T-helper 22 cell (primary cell): ENCODE data around the gene SPINK8.
"Not testable (repeated sequence)": the region's sequence is repeated elsewhere in the genome, so short reads cannot be mapped to it uniquely, and the experiment has no call there.

Experiments used
- DNase-seq: peaks from one replicate; pipeline ENCODE4 v3.0.0-alpha.2; 2020; ENCODE audit warnings: low read depth

The SPINK8 gene

DNA sequence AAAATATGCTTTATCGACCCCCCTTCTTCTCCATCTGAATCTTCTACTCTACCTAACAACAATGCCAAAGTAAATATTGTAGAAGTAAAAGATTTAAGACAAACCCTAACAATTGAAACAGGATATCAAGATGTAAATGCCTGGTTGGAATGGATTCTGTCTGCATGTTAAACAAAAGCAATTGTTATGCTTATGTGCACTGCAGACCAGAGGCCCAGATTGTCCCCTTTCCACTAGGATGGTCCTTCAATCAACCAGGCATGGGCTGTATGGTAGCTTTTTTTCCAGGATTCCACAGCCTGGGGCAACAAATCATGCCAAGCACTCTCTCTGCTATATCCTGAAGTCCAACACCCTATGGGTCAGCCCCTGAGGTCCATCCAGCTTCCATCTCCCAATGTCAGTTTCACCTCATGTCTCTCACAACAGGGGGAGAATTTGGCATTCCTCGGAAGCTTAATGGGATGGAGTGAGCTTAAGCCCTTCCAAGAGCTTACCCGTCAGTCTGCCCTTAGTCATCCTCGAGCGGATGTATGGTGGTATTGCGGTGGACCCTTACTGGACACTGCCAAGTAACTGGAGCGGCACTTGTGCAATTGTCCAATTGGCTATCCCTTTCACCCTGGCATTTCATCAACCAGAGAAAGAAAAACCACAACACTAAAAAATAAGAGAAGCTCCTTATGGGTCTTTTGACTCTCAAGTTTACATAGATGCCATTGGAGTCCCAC, 56.4 kb downstream of the SPINK8 start:
- DNase-seq: no peak

DNA sequence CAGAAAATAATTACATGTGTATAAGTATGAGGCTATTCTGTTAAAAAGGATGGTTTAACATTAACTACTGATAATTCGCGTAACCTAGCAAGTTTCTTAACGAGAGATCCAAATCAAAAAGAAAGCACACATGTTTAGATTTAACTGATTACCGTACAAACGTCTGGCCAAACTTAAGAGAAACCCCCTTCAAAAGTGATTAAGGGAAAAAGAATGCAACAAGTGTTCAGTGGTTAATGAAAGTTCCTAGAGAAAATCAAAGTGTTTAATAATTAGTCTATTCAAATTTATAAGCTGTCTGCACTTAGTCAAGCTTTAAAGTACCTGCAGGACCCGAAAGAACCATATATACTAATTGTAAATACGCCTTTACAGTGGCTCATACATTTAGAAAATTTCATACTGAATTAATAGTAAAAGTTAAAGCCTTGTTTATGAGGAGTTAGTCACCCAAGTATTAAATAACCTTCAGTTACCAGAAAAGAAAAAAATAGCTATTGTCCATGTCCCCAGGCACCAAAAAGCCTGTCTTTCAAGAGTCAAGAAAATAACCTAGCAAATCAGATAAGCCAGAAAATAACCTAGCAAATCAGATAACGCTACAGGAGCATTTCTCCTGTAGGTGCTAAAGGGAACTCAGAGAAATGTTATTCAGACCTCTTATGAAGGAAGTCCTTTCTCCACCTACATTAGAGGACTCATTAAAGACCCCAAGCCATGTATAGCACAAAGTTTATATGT, 58.0 kb downstream of the SPINK8 start:
- no peak for DNase-seq

DNA sequence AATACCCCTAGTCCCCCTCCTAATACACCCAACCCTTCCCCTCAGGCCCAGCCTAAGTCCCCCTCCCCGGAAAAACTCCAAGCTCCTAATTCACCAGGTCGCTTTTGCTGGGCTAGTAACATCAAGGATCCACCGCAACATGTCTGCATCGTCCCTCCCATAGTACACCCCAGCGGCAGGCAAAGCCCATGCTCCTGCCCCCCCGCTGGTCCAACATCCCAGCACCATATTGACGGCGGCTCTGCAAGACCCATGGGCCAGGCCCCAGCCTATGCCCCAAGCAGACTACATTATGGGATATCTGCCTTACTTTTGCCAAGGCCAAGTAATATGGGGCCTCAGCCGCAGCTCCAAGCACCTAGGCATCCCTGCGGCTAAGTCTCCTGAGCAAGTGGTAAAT, 59.0 kb downstream of the SPINK8 start:
- DNase-seq: no peak

DNA sequence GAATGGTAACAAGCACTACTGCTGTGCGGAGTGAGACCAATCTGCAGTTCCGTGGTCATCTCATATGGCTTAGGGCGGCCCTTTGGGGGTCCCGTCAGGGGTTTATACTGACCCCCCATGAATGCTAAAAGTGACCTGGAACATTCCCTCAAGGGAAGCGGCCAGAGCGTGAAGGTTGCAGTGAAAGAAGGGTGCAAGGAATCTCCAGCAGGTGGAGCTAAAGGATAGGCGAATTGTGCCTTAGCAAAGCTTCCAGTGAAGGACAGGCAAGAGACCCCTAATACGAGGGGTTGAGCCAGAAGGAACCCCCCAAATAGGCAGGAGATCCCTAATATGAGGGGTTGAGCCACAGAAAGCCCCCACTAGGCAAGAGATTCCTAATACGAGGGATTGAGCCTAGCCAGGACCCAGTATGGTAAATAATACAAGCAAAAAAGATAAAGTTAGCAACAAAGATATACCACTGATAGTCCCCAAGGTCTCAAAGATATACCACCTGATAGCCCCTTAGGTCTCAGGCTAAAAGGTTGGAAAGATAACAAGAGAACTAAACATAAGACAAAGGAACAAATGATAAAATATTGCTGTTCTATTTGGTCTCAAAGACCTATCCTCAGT, 59.8 kb downstream of the SPINK8 start:
- DNase-seq: no peak

DNA sequence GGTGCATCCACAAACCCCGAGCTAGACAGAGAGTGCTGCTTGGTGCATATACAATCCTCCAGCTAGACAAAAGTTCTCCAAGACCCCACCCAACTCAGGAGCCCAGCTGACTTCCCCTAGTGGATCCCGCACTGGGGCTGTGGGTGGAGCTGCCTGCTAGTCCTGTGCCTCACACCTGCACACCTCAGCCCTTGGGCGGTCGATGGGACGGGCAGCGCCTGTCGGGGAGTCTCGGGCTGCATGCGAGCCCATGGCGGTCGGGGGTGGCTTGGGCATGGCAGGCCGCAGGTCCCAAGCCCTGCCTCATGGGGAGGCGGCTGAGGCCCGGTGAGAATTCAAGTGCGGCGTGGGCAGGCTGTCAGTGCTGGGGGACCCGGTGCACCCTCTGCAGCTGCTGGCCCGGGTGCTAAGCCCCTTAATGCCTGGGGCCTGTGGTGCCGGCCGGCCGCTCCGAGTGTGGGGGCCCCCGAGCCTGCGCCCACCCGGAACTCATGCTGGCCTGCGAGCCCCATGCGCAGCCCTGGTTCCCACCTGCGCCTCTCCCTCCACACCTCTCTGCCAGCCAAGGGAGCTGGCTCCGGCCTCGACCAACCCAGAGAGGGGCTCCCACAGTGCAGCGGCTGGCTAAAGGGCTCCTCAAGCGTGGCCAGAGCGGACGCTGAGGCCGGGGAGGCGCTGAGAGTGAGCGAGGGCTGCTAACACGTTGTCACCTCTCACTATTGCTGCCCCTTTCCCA, 61.5 kb downstream of the SPINK8 start:
- DNase-seq: no peak

DNA sequence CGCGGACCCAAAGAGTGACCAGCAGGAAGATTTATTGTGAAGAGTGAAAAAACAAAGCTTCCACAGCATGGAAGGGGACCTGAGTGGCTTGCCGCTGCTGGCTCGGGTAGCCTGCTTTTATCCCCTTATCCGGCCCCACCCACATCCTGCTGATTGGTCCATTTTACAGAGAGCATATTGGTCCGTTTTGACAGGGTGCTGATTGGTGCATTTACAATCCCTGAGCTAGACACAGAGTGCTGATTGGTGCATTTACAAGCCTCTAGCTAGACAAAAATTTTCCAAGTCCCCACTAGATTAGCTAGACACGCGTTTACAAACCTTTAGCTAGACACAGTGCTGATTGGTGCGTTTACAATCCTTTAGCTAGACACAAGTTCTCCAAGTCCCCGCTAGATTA, 62.2 kb downstream of the SPINK8 start:
- DNase-seq: not testable (repeated sequence)

DNA sequence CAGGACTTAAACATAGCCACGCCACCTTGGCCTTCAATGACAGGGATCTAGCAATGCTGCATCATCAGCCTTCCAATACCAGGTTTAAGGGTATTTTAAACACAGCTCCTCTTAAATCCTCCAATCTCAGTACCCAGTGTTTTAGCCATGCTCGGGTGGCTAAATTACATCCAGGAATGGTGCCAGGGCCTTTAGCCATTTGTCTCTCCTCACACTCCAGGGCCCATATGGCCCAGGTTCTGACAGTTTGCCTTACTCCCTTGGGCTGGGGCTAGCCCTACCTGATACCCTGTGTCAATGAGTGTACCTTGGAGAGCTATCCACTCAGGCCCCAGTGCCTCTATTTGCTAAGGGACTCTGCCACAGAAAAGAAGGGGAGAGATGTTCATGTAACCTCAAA, 63.2 kb downstream of the SPINK8 start:
- DNase-seq: no peak

DNA sequence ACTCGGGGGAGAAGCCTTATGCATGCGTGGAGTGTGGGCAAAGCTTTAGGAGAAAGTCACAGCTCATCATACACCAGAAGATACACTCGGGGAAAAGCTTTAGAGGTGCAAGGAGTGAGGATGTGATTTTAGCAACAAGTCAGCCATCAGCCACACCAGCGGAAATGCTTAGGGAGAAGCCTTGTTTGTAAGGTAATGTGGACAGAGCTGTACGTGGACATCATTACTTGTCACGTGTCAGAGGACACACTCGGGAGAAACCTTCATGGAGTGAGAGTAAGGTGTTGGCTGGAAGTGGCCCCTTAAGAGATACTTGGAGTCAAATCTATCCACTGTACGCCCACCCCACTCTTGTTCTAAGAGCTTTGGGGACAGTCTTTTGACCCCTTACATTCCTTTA, 63.9 kb downstream of the SPINK8 start:
- DNase-seq: no peak

DNA sequence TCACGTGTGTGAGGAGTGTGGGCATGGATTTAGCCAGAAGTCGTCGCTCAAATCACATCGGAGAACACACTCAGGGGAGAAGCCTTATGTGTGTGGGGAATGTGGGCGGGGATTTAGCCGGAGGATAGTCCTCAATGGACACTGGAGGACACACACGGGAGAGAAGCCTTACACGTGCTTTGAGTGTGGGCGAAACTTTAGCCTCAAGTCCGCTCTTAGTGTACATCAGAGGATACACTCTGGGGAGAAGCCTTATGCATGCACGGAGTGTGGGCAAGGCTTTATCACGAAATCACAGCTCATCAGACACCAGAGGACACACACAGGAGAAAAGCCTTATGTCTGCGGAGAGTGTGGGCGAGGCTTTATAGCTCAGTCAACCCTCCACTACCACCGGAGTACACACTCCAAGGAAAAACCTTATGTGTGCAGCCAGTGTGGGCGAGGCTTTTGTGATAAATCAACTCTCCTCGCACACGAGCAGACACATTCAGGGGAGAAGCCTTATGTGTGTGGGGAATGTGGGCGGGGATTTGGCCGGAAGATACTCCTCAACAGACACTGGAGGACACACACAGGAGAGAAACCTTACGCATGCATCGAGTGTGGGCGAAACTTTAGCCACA, 64.4 kb downstream of the SPINK8 start:
- DNase-seq: no peak

DNA sequence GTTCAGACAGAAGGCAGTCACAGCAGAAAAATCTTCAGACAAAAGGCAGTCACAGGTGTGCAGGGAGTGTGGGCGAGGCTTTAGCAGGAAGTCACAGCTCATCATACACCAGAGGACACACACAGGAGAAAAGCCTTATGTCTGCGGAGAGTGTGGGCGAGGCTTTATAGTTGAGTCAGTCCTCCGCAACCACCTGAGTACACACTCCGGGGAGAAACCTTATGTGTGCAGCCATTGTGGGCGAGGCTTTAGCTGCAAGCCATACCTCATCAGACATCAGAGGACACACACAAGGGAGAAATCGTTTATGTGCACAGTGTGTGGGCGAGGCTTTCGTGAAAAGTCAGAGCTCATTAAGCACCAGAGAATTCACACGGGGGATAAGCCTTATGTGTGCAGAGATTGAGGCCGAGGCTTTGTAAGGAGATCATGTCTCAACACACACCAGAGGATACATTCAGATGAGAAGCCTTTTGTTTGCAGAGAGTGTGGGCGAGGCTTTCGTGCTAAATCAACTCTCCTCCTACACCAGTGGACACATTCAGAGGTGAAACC, 65.0 kb downstream of the SPINK8 start:
- peak; percentile 64 for DNase-seq

DNA sequence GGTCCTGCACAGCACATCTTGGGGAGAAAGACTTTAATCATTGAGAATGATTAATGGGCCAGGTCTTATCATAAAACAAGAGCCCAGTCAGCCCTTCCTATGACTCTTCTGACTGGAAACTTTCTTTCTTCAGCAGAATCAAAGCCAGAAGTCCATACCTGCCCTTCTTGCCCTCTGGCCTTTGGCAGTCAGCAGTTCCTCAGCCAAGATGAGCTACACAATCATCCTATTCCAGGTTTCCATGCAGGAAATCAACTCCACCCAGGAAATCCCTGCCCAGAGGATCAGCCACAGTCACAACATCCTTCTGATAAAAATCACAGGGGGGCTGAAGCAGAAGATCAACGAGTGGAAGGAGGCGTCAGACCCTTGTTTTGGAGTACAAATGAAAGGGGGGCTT, 65.7 kb downstream of the SPINK8 start:
- no peak for DNase-seq

DNA sequence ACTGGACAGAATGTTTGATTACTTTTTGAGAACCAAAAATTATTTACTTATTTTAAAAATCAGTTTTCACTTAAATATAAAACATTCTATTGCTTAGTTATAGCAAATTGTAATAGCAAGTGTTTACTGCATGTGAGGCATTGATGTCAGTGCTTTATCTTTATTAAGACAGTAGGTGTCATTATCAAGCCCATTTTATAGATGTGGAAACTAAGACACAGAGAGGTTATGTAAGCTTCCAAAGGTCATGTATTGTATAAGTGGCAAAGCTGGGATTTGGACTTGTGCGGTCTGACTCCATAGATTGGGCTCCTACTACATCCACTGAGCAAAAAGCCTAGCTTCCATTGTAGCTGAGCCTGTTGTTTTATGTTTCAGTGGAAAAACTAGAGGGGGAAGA, 74.9 kb downstream of the SPINK8 start:
- DNase-seq: no peak
